Mammary epithelial cell (primary cell): ENCODE data around the gene CYP2A6.

Experiments used
- CTCF ChIP-seq, 2 donors: IDR thresholded peaks in 1 of 2; conservative IDR thresholded peaks in 1 of 2; 2 replicates each; pipeline ENCODE4 v1.5.1; 2011 to 2012; ENCODE audit warnings: inconsistent platforms in 2 of 2, low read length in 2 of 2, mild to moderate bottlenecking in 2 of 2, control low read depth in 1 of 2, low read depth in 1 of 2; ENCODE audit not compliant: insufficient read depth in 1 of 2; ENCODE audit errors: extremely low read depth in 1 of 2
- EZH2 ChIP-seq: IDR thresholded peaks from 2 replicates; pipeline ENCODE4 v1.6.1; 2012; ENCODE audit warnings: low read length, inconsistent platforms, borderline replicate concordance

- TF ChIP-seq CTCF (conservative IDR thresholded peaks at IDR 0.05 in 1 of 2, IDR thresholded peaks at IDR 0.05 in 1 of 2; ENCODE audit: extremely low read depth in 1 of 2, insufficient read depth in 1 of 2, low read depth in 1 of 2, low read length in 2 of 2) (no peak), EZH2 (no peak)
These were observed 46.2 kb upstream of the CYP2A6 start for GRCh38 chr19:40896418-40896796.
